HG02870 (cell line): Measurements from ENCODE around the gene HDGFL2.

ENCODE experiments used
- ATAC-seq: cut with Tn5 transposase; IDR thresholded peaks from one replicate; pipeline ENCODE4 v1.9.1; 2021; ENCODE audit warnings: mild to moderate bottlenecking, moderate library complexity; ENCODE audit not compliant: unreplicated experiment

The HDGFL2 gene

GRCh38 chr19:4550018-4550417 is 77.9 kb downstream of the HDGFL2 start:
- no peak for ATAC-seq

GRCh38 chr19:4550479-4551050 is 78.5 kb downstream of the HDGFL2 start:
- ATAC-seq, result no peak
